Suprapubic skin (tissue), 4 donors: ENCODE data around the gene BST2.

Experiments
- EP300 ChIP-seq: sonication (generic); formaldehyde crosslinking; IDR thresholded peaks from one replicate; pipeline ENCODE4 v1.6.1; 2017; ENCODE audit warnings: antibody characterized with exemption
- POLR2A ChIP-seq, 2 donors: fragments of 450-650 bp; IDR thresholded peaks; one replicate each; pipeline ENCODE4 v1.6.1; 2017; ENCODE audit warnings: antibody characterized with exemption in 2 of 2, mild to moderate bottlenecking in 2 of 2, moderate library complexity in 2 of 2
- POLR2AphosphoS5 ChIP-seq, 3 donors: sonication (generic); formaldehyde crosslinking; IDR thresholded peaks; one replicate each; pipeline ENCODE4 v1.6.1; 2017; ENCODE audit warnings: antibody characterized with exemption in 3 of 3
- TF ChIP-seq, protein P1 (sequence below), 2 donors: fragments of 200-600 bp in 1 of 2; fragments of 450-650 bp in 1 of 2; sonication (generic) in 1 of 2; IDR thresholded peaks; one replicate each; pipeline ENCODE4 v1.5.1; 2016 to 2019; ENCODE audit warnings: antibody characterized with exemption in 2 of 2, mild to moderate bottlenecking in 1 of 2, moderate library complexity in 1 of 2

DNA sequence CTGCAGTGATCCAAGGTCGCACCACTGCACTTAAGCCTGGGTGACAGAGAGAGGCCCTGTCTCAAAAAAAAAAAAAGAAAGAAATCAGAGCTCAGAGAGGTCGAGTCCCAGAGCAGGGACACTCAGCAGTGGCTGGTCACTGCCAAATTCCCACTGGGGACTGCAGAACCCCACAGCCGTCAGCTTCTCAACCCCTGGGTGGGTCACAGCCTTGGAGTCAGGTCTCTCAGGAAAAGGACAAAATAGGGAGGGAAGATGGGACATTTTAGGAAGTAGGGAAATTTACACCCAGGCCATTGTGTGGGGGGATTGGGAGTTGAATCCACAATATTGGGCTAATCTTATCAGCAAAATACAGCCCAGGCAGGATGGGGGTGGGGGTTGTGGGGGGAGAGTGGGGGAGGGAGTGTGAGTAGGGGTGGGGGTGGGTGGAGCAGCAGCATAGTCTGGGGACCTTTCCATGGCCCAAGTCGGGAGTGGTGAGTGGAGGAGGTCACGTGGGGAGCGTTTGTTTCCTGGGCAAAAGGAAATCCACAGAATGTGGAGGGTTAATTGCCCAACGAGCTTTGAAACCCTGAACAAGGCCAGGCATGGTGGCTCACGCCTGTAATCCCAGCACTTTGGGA lies 6.4 kb downstream of the BST2 start:
- no peak for TF ChIP-seq POLR2A (IDR thresholded peaks at IDR 0.05)
- TF ChIP-seq, protein P1, sequence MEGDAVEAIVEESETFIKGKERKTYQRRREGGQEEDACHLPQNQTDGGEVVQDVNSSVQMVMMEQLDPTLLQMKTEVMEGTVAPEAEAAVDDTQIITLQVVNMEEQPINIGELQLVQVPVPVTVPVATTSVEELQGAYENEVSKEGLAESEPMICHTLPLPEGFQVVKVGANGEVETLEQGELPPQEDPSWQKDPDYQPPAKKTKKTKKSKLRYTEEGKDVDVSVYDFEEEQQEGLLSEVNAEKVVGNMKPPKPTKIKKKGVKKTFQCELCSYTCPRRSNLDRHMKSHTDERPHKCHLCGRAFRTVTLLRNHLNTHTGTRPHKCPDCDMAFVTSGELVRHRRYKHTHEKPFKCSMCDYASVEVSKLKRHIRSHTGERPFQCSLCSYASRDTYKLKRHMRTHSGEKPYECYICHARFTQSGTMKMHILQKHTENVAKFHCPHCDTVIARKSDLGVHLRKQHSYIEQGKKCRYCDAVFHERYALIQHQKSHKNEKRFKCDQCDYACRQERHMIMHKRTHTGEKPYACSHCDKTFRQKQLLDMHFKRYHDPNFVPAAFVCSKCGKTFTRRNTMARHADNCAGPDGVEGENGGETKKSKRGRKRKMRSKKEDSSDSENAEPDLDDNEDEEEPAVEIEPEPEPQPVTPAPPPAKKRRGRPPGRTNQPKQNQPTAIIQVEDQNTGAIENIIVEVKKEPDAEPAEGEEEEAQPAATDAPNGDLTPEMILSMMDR (IDR thresholded peaks at IDR 0.05): no peak
- no peak for TF ChIP-seq POLR2AphosphoS5 (IDR thresholded peaks at IDR 0.05)
- no peak for TF ChIP-seq EP300
